NB4 (cell line): ENCODE results near the gene EHBP1L1.
A peak's percentile ranks its signal among the peaks of the same experiment; 100 is the strongest.

Experiments used
- POLR2A ChIP-seq: IDR thresholded peaks from 2 replicates; pipeline ENCODE4 v1.6.1; 2011; ENCODE audit warnings: mild to moderate bottlenecking; ENCODE audit not compliant: insufficient read length; ENCODE audit errors: extremely low read depth
- TF ChIP-seq, protein P1 (sequence below): IDR thresholded peaks from one replicate; pipeline ENCODE4 v1.5.1; 2012; ENCODE audit warnings: low read depth, low read length

DNA sequence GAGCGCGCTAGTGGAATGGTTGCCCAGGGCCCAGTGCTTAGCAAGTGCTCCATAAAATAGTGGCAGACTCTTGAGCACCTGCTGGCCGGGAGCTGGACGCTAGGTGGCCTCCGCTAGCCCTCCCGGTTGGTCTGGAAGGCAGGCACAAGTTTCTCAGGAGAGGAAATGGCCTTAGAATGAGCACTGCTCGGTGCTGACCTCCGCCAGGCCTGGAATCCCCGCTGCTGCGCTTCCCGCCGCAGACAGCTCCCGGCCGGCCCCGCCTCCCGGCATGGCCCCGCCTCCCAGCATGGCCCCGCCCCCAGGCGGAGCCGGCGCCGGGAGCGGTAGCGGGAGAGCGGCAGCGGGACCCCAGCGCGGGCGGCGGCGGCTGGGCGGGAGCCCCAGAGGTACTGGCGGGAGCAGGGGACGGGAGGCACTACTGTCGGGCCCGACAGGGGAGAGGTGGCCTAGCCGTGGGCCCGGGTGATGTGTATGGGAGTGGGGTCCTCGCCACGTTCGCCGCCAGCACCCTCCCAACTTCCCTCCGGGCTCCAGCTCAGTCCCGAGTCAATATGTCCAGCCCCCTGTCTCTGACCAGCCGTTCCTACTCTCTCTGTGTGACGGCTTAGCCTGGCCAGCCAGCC is 62.1 kb downstream of the EHBP1L1 start, which contains the start of gene SIPA1:
- TF ChIP-seq POLR2A = peak; percentile 64
- TF ChIP-seq, protein P1, sequence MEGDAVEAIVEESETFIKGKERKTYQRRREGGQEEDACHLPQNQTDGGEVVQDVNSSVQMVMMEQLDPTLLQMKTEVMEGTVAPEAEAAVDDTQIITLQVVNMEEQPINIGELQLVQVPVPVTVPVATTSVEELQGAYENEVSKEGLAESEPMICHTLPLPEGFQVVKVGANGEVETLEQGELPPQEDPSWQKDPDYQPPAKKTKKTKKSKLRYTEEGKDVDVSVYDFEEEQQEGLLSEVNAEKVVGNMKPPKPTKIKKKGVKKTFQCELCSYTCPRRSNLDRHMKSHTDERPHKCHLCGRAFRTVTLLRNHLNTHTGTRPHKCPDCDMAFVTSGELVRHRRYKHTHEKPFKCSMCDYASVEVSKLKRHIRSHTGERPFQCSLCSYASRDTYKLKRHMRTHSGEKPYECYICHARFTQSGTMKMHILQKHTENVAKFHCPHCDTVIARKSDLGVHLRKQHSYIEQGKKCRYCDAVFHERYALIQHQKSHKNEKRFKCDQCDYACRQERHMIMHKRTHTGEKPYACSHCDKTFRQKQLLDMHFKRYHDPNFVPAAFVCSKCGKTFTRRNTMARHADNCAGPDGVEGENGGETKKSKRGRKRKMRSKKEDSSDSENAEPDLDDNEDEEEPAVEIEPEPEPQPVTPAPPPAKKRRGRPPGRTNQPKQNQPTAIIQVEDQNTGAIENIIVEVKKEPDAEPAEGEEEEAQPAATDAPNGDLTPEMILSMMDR = peak; percentile 33
